Skeletal muscle satellite cell (primary cell): Measurements from ENCODE around the gene SLC19A2.
"Not testable (repeated sequence)": the region's sequence is repeated elsewhere in the genome, so short reads cannot be mapped to it uniquely, and the experiment has no call there.

Source experiments
- H3K27me3 ChIP-seq: 2 replicates; pipeline ENCODE4 v1.7.0; 2013; ENCODE audit warnings: low read length; ENCODE audit not compliant: control insufficient read depth, insufficient read depth
- H3K36me3 ChIP-seq: 2 replicates; pipeline ENCODE4 v1.7.0; 2013; ENCODE audit warnings: mild to moderate bottlenecking, control low read depth, low read length; ENCODE audit not compliant: insufficient read depth
- H3K4me1 ChIP-seq: 2 replicates; pipeline ENCODE4 v1.7.0; 2013; ENCODE audit warnings: low read length; ENCODE audit not compliant: control insufficient read depth, insufficient read depth
- H3K4me2 ChIP-seq: 2 replicates; pipeline ENCODE4 v1.7.0; 2013; ENCODE audit warnings: mild to moderate bottlenecking, low read length
- H3K4me3 ChIP-seq: 2 replicates; pipeline ENCODE4 v1.7.0; 2013; ENCODE audit warnings: low read length
- H3K9ac ChIP-seq: 2 replicates; pipeline ENCODE4 v1.7.0; 2013; ENCODE audit warnings: mild to moderate bottlenecking, low read depth, low read length, moderate library complexity
- H3K9me3 ChIP-seq: replicated peaks from 2 replicates; pipeline ENCODE4 v1.7.0; 2013; ENCODE audit warnings: mild to moderate bottlenecking, control low read depth, low read length

The SLC19A2 gene

GRCh38 chr1:169507413-169507812, 21.7 kb upstream of the SLC19A2 start:
- no peaks in the 10 kb centered on the region for H3K9me3 ChIP-seq
- no peaks in the 10 kb centered on the region for H3K36me3 ChIP-seq
- H3K9ac ChIP-seq = no peak overlapping the region
- H3K27me3 ChIP-seq = no peaks in the 10 kb centered on the region
- H3K4me3 ChIP-seq = no peak overlapping the region
- H3K4me2 ChIP-seq = no peak overlapping the region
- H3K4me1 ChIP-seq = peaks cover 25% of the 10 kb centered on the region

DNA sequence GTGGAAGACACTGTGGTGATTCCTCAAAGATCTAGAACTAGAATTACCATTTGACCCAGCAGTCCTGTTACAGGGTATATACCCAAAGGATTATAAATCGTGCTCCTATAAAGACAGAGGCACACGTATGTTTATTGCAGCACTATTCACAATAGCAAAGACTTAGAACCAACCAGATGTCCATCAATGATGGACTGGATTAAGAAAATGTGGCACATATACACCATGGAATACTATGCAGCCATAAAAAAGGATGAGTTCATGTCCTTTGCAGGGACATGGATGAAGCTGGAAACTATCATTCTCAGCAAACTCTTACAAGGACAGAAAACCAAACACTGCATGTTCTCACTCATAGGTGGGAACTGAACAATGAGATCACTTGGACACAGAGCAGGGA, 17.9 kb upstream of the SLC19A2 start:
- H3K4me2 ChIP-seq, H3K4me3 ChIP-seq, H3K9me3 ChIP-seq, H3K4me1 ChIP-seq, H3K9ac ChIP-seq, H3K27me3 ChIP-seq, H3K36me3 ChIP-seq: not testable (repeated sequence)

DNA sequence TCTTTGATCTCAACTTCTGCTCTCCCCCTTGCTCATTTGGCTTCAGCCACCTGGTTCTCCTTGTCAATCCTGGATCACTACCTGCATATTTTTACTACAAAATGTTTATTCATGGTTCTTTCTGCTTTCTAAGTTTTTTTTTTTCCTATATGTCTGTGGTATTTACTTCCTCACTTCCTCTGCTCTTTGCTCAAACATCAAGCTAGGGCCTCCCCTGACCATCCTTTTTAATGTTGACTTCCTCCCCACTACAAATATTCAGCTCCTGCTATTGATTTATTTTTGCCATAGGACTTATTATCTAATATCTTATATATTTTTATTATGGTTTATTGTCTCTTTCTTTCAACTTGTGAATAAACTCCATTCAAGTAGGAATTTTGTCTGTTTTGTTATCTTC, 14.1 kb upstream of the SLC19A2 start:
- Histone ChIP-seq H3K36me3 (no peaks in the 10 kb centered on the region), H3K4me3 (no peak overlapping the region), H3K27me3 (no peaks in the 10 kb centered on the region), H3K4me1 (no peaks in the 10 kb centered on the region), H3K9ac (no peak overlapping the region), H3K4me2 (no peak overlapping the region), H3K9me3 (no peaks in the 10 kb centered on the region)

DNA sequence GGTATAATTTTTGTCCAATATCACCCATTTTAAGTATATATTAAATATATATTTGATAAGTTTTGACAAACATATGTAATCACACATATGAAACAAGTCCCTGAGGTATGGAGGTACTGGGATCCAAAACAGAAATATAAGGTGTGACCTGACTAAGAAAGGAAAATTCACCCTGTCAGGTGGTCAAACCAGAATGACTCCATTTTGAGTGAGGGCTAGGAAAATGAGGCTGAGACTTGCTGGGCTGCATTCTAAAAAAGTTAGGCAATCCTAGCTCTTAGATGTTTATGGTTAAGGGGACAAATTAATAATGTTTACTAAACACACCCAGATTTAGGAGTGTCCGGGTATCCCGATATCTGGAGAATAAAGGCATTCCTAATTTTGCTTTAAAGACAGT, 11.6 kb upstream of the SLC19A2 start:
- Histone ChIP-seq H3K27me3 (no peaks in the 10 kb centered on the region), H3K9me3 (no peaks in the 10 kb centered on the region), H3K36me3 (no peaks in the 10 kb centered on the region), H3K4me1 (no peaks in the 10 kb centered on the region), H3K4me2 (no peak overlapping the region), H3K4me3 (no peak overlapping the region), H3K9ac (no peak overlapping the region)

- H3K4me1 ChIP-seq = peaks cover 8% of the 10 kb centered on the region
- no peak overlapping the region for H3K4me3 ChIP-seq
- no peak overlapping the region for H3K9ac ChIP-seq
- no peaks in the 10 kb centered on the region for H3K27me3 ChIP-seq
- no peaks in the 10 kb centered on the region for H3K36me3 ChIP-seq
- H3K4me2 ChIP-seq = no peak overlapping the region
- no peaks in the 10 kb centered on the region for H3K9me3 ChIP-seq
These were observed 10.2 kb upstream of the SLC19A2 start for GRCh38 chr1:169495916-169496315.

GRCh38 chr1:169495046-169495775, 9.5 kb upstream of the SLC19A2 start:
- Histone ChIP-seq H3K4me1 (peaks cover 8% of the 10 kb centered on the region), H3K9me3 (no peaks in the 10 kb centered on the region), H3K9ac (no peak overlapping the region), H3K27me3 (no peaks in the 10 kb centered on the region), H3K4me2 (no peak overlapping the region), H3K4me3 (no peak overlapping the region), H3K36me3 (no peaks in the 10 kb centered on the region)

DNA sequence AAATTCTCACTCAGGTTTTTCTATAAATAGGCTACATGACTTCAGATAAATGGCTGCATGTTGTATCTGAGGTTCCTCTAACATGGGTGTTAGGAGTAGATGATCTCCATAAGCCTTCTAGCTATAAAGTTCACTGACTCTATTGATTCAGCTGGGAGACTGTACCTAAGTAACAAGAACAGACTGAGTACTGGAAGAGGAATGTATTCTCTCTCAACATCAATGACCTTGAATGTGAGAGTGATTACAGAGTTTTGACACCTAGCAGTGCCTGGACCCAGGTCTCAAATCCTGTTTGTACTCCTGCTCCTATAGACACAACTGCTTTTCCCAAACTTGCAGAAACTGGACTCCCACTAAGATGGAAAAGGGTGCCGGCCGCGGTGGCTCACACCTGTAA, 8.6 kb upstream of the SLC19A2 start:
- H3K9me3 ChIP-seq = no peaks in the 10 kb centered on the region
- H3K9ac ChIP-seq = no peak overlapping the region
- no peak overlapping the region for H3K4me3 ChIP-seq
- H3K27me3 ChIP-seq = no peaks in the 10 kb centered on the region
- H3K4me1 ChIP-seq = peaks cover 8% of the 10 kb centered on the region
- H3K4me2 ChIP-seq = no peak overlapping the region
- no peaks in the 10 kb centered on the region for H3K36me3 ChIP-seq

- Histone ChIP-seq H3K4me1 (peaks cover 9% of the 10 kb centered on the region), H3K4me2 (no peak overlapping the region), H3K36me3 (no peaks in the 10 kb centered on the region), H3K27me3 (no peaks in the 10 kb centered on the region), H3K9ac (no peak overlapping the region), H3K9me3 (no peaks in the 10 kb centered on the region), H3K4me3 (no peak overlapping the region)
These were observed 7.5 kb upstream of the SLC19A2 start for GRCh38 chr1:169493251-169493650.

DNA sequence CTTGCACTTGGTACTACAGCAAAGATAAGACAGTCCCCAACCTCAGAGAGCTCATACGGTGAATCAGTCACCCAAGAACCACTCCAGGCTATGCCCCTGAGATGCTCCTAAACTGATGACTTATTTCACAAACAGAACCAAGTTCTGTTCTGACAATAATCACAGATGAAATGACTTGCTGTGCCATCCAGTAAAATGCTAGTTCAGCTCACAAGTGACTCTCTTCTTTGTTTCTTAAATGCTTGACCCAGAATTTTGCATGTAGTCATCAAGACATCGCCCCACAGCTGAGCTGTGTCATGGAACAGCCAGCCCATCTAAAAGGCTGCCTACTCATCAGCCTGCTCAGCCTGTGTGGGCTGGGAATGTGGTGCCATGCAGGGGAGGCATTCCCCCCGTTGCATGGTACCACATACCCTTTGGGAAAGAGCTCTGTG, 6.1 kb upstream of the SLC19A2 start:
- Histone ChIP-seq H3K4me1 (peaks cover 23% of the 10 kb centered on the region), H3K9me3 (no peaks in the 10 kb centered on the region), H3K9ac (no peak overlapping the region), H3K36me3 (no peaks in the 10 kb centered on the region), H3K27me3 (no peaks in the 10 kb centered on the region), H3K4me3 (no peak overlapping the region), H3K4me2 (no peak overlapping the region)

DNA sequence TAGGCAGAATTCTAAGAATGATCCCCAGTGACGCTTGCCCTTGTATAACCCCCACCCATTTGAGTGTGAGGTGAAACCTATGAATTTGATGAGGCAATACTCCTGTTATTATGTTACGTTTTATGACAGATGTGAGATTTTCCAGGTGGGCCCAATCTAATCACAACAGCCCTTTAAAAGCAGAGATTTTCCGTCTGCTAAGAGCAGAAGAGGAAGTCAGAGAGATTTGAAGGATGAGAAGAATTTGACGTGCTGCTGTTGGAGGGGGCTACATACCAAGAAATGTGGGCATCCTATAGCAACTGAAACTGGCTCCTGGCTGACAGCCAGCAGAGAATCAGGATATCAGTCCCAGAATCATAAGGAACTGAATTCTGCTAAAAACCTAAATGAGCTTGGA, 2.4 kb upstream of the SLC19A2 start:
- peak overlapping the region; percentile 86 for H3K4me2 ChIP-seq
- no peak overlapping the region for H3K9ac ChIP-seq
- H3K36me3 ChIP-seq = no peaks in the 10 kb centered on the region
- H3K27me3 ChIP-seq = no peaks in the 10 kb centered on the region
- H3K4me1 ChIP-seq = peaks cover 46% of the 10 kb centered on the region
- H3K4me3 ChIP-seq = peak overlapping the region; percentile 83
- no peaks in the 10 kb centered on the region for H3K9me3 ChIP-seq

GRCh38 chr1:169487561-169487960, 1.8 kb upstream of the SLC19A2 start:
- H3K36me3 ChIP-seq = no peaks in the 10 kb centered on the region
- H3K9me3 ChIP-seq = no peaks in the 10 kb centered on the region
- H3K27me3 ChIP-seq = no peaks in the 10 kb centered on the region
- H3K4me2 ChIP-seq = peak overlapping the region; percentile 86
- peak overlapping the region; percentile 83 for H3K4me3 ChIP-seq
- peaks cover 51% of the 10 kb centered on the region for H3K4me1 ChIP-seq
- H3K9ac ChIP-seq = peak overlapping the region; percentile 94

- peak overlapping the region; percentile 86 for H3K4me2 ChIP-seq
- H3K9me3 ChIP-seq = no peaks in the 10 kb centered on the region
- peak overlapping the region; percentile 83 for H3K4me3 ChIP-seq
- peaks cover 50% of the 10 kb centered on the region for H3K4me1 ChIP-seq
- H3K27me3 ChIP-seq = no peaks in the 10 kb centered on the region
- H3K36me3 ChIP-seq = no peaks in the 10 kb centered on the region
- H3K9ac ChIP-seq = peak overlapping the region; percentile 94
These were observed 1.4 kb upstream of the SLC19A2 start for GRCh38 chr1:169487133-169487532.
